ENCODE data around the gene KCNMA1. TPM values are rescaled to one million over a fixed set of nuclear protein-coding genes. Genes with fewer than 3 reads are reported as not detected.

KCNMA1 gene
- total and polyA plus RNA-seq, 10 of the 15 experiments (the other 5 are each of a cell fraction or from before 2014, with no cell fraction given) = 8.5 to 77.0 (median 21.3) TPM

GRCh38 chr10:76871697-76872295 lies 765.8 kb downstream of the KCNMA1 start (continued):
- TF ChIP-seq TBL1XR1 (IDR thresholded peaks at IDR 0.05; ENCODE audit: low read depth, low read length) (no peak), MYC (IDR thresholded peaks at IDR 0.05; ENCODE audit: insufficient read depth, insufficient read length, insufficient replicate concordance, low read length, severe bottlenecking) (no peak), NRF1 (conservative IDR thresholded peaks at IDR 0.05; ENCODE audit: low read depth, low read length) (no peak), SMAD1 (IDR thresholded peaks at IDR 0.05; ENCODE audit: low read depth, partially characterized antibody) (peak; percentile 20), EED (IDR thresholded peaks at IDR 0.05; ENCODE audit: low read depth) (no peak), CUX1 (IDR thresholded peaks at IDR 0.05; ENCODE audit: insufficient replicate concordance, low read depth, low read length) (no peak), USF1 (IDR thresholded peaks at IDR 0.05; ENCODE audit: borderline replicate concordance, extremely low read length, insufficient read depth, low read depth, low read length) (no peak), RELA (IDR thresholded peaks at IDR 0.05; ENCODE audit: borderline replicate concordance, partially characterized antibody) (peak; percentile 11), CHD4 (IDR thresholded peaks at IDR 0.05) (no peak), RAD51 (IDR thresholded peaks at IDR 0.05) (no peak), MXI1 (IDR thresholded peaks at IDR 0.05; ENCODE audit: low read depth, low read length) (no peak), ZSCAN29 (IDR thresholded peaks at IDR 0.05) (no peak), STAT3 (IDR thresholded peaks at IDR 0.05; ENCODE audit: low read depth, low read length) (peak; percentile 33; the same call in 1 of the 2 replicates), WRNIP1 (IDR thresholded peaks at IDR 0.05; ENCODE audit: borderline replicate concordance, low read depth, low read length) (no peak), NR2F1 (conservative IDR thresholded peaks at IDR 0.05) (no peak; the same call in 1 of the 2 replicates), IKZF2 (IDR thresholded peaks at IDR 0.05) (peak; percentile 80 to 84), USF2 (IDR thresholded peaks at IDR 0.05; ENCODE audit: borderline replicate concordance, low read depth, low read length) (no peak), GABPA (IDR thresholded peaks at IDR 0.05; ENCODE audit: low read depth) (no peak), BHLHE40 (IDR thresholded peaks at IDR 0.05; ENCODE audit: borderline replicate concordance in 1 of 2, low read depth in 2 of 2, low read length in 1 of 2) (peak in 1 of 2 experiments; percentile 17; a peak in 1 of 4 replicates), POLR2AphosphoS5 (IDR thresholded peaks at IDR 0.05; ENCODE audit: low read length) (no peak), SREBF2 (IDR thresholded peaks at IDR 0.05; ENCODE audit: low read length) (no peak), RELB (IDR thresholded peaks at IDR 0.05; ENCODE audit: low read depth) (peak; percentile 88), GATAD2B (conservative IDR thresholded peaks at IDR 0.05; ENCODE audit: low read depth) (0 out of 2 replicates have a peak, but pooled peaks have one; percentile 36)
